ENCODE measurements around the gene COTL1. TPM values are rescaled to one million over a fixed set of nuclear protein-coding genes. Genes with fewer than 3 reads are reported as not detected.

COTL1 gene
- total RNA-seq, 4 donors from 2014 or later: 2.8 to 8.7 (median 6.2) TPM

GRCh38 chr16:84557059-84557458 lies 60.8 kb downstream of the COTL1 start:
- intact Hi-C loops (cut with DNase I; ENCODE audit: low total_unique reads): no loop called here
- peaks cover 4 to 20% (median 14%) of the 10 kb centered on the region in 3 donors for H3K27me3 ChIP-seq
- no peak overlapping the region for H3K27ac ChIP-seq
- H3K36me3 ChIP-seq: no peaks in the 10 kb centered on the region
- DNase-seq: no peak
- no peak overlapping the region for H3K4me3 ChIP-seq
- H3K9me3 ChIP-seq: no peaks in the 10 kb centered on the region
- in situ Hi-C loops (cut with MboI; ENCODE audit: low sequenced_read_pairs in 4 of 4): no loop called here
- no peaks in the 10 kb centered on the region for H3K4me1 ChIP-seq
- TF ChIP-seq, protein P1, sequence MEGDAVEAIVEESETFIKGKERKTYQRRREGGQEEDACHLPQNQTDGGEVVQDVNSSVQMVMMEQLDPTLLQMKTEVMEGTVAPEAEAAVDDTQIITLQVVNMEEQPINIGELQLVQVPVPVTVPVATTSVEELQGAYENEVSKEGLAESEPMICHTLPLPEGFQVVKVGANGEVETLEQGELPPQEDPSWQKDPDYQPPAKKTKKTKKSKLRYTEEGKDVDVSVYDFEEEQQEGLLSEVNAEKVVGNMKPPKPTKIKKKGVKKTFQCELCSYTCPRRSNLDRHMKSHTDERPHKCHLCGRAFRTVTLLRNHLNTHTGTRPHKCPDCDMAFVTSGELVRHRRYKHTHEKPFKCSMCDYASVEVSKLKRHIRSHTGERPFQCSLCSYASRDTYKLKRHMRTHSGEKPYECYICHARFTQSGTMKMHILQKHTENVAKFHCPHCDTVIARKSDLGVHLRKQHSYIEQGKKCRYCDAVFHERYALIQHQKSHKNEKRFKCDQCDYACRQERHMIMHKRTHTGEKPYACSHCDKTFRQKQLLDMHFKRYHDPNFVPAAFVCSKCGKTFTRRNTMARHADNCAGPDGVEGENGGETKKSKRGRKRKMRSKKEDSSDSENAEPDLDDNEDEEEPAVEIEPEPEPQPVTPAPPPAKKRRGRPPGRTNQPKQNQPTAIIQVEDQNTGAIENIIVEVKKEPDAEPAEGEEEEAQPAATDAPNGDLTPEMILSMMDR (IDR thresholded peaks at IDR 0.05 in 4 of 5, conservative IDR thresholded peaks at IDR 0.05 in 1 of 5): no peak
- no peak for ATAC-seq

DNA sequence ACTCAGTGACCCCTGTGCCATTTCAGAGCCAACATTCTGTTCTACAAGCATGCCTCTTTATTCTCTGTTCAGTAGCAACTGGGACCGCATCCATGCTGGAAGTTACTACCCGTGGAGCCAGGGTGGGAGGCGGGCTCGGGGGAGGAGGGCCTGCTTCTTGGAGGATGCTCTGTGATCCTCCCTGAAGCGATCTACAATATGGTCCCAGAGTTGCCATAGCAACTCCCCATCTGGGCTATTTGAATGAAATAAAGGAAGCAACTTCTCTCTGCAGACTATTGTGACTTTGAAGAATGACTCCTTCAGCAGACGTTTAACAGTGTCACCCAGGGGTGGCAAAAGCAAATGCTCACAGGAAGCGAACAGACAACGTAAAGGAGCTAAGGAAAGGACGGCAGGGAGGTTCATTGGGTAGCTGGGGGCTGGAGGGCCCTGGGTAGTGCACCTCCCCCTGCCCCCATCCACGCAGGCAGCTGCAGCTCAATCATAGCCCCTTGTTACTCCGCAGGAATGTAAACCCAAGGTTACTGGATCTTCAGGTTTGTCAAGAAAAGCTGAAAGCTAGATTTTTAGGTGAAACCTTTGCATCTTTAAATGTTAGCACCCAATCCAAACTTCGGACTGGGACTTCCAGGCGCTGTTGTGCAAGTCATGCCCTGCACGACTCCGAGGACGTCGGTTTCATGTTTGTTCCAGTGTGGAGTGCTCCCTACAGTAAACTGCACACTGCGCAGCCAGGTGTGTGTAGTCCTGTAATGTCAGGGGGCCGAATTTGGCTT lies 62.3 kb downstream of the COTL1 start:
- no peak overlapping the region for H3K27ac ChIP-seq
- H3K9me3 ChIP-seq: no peaks in the 10 kb centered on the region
- TF ChIP-seq, protein P1 (IDR thresholded peaks at IDR 0.05 in 4 of 5, conservative IDR thresholded peaks at IDR 0.05 in 1 of 5): no peak
- no peak for TF ChIP-seq POLR2A (IDR thresholded peaks at IDR 0.05)
- ATAC-seq (no peak), DNase-seq (no peak)
- in situ Hi-C loops (cut with MboI; ENCODE audit: low sequenced_read_pairs in 4 of 4) (no loop called here), intact Hi-C loops (cut with DNase I; ENCODE audit: low total_unique reads) (no loop called here)
- peaks cover 4 to 20% (median 14%) of the 10 kb centered on the region in 3 donors for H3K27me3 ChIP-seq
- no peaks in the 10 kb centered on the region for H3K36me3 ChIP-seq
- no peak overlapping the region for H3K4me3 ChIP-seq
- no peaks in the 10 kb centered on the region for H3K4me1 ChIP-seq

- intact Hi-C loops (cut with DNase I; ENCODE audit: low total_unique reads) (no loop called here), in situ Hi-C loops (cut with MboI; ENCODE audit: low sequenced_read_pairs in 4 of 4) (no loop called here)
- H3K4me3 ChIP-seq: no peak overlapping the region
- H3K27ac ChIP-seq: no peak overlapping the region
- ATAC-seq (no peak), DNase-seq (no peak)
- TF ChIP-seq, protein P1 (IDR thresholded peaks at IDR 0.05 in 4 of 5, conservative IDR thresholded peaks at IDR 0.05 in 1 of 5): no peak
- TF ChIP-seq POLR2A (IDR thresholded peaks at IDR 0.05): no peak
- H3K36me3 ChIP-seq: no peaks in the 10 kb centered on the region
- H3K27me3 ChIP-seq: peaks cover 4 to 20% (median 14%) of the 10 kb centered on the region in 3 donors
- H3K4me1 ChIP-seq: no peaks in the 10 kb centered on the region
- no peaks in the 10 kb centered on the region for H3K9me3 ChIP-seq
Observed at GRCh38 chr16:84554627-84555328, 63.1 kb downstream of the COTL1 start.

DNA sequence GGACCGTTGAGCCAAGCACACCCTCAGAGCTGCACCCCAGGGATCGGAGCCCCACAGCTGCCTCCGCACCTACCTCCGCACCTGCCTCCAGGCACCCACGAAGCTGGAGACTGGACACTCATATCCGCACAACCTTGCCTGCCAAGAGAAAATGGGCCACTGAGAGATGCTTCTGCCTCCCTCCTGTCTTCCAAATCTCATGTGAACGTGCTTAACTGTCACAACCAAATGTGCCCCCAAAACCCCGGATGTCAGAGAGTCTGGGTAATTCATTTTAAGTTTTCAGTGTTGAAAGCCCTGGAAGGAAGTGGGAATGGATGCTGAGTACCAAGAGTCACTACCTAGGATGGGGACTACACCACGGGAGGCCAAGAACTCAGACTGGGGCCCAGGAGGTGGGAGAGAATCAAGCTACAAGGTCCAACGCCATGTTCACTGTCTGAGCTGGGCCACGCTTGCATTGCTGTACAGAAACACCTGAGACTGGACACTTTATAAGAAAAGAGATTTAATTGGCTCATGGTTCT lies 63.9 kb downstream of the COTL1 start:
- Histone ChIP-seq H3K4me3 (no peak overlapping the region), H3K9me3 (no peaks in the 10 kb centered on the region), H3K36me3 (no peaks in the 10 kb centered on the region), H3K27me3 (peaks cover 4 to 20% (median 11%) of the 10 kb centered on the region in 3 donors), H3K27ac (no peak overlapping the region), H3K4me1 (no peaks in the 10 kb centered on the region)
- ATAC-seq (no peak), DNase-seq (no peak)
- TF ChIP-seq POLR2A (IDR thresholded peaks at IDR 0.05): no peak
- TF ChIP-seq, protein P1 (IDR thresholded peaks at IDR 0.05 in 4 of 5, conservative IDR thresholded peaks at IDR 0.05 in 1 of 5): no peak
- intact Hi-C loops (cut with DNase I; ENCODE audit: low total_unique reads): no loop called here
- in situ Hi-C loops (cut with MboI; ENCODE audit: low sequenced_read_pairs in 4 of 4): no loop called here
